Measurements from ENCODE around the gene TBXAS1.

- TF ChIP-seq, protein P1, sequence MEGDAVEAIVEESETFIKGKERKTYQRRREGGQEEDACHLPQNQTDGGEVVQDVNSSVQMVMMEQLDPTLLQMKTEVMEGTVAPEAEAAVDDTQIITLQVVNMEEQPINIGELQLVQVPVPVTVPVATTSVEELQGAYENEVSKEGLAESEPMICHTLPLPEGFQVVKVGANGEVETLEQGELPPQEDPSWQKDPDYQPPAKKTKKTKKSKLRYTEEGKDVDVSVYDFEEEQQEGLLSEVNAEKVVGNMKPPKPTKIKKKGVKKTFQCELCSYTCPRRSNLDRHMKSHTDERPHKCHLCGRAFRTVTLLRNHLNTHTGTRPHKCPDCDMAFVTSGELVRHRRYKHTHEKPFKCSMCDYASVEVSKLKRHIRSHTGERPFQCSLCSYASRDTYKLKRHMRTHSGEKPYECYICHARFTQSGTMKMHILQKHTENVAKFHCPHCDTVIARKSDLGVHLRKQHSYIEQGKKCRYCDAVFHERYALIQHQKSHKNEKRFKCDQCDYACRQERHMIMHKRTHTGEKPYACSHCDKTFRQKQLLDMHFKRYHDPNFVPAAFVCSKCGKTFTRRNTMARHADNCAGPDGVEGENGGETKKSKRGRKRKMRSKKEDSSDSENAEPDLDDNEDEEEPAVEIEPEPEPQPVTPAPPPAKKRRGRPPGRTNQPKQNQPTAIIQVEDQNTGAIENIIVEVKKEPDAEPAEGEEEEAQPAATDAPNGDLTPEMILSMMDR (IDR thresholded peaks at IDR 0.05; ENCODE audit: extremely low read depth in 1 of 2, insufficient read depth in 1 of 2, low read depth in 1 of 2, low read length in 2 of 2): no peak
- TF ChIP-seq POLR2AphosphoS5 (IDR thresholded peaks at IDR 0.05; ENCODE audit: insufficient read depth, low read depth, low read length): no peak
Observed at GRCh38 chr7:139948587-139949335, 119.7 kb downstream of the TBXAS1 start.
